H1 (cell line): ENCODE results near the gene RAB1B. TPM values are rescaled to one million over a fixed set of nuclear protein-coding genes. Genes with fewer than 3 reads are reported as not detected.

Source experiments
- FOSL1 ChIP-seq: IDR thresholded peaks from 2 replicates; pipeline ENCODE4 v1.6.1; 2011; ENCODE audit warnings: mild to moderate bottlenecking, low read depth, low read length, moderate library complexity; ENCODE audit not compliant: insufficient read depth
- HDAC2 ChIP-seq, 2 experiments: fragments of 300-600 bp in 1 of 2; sonication (generic) in 1 of 2; IDR thresholded peaks; 2 replicates each; pipeline ENCODE4 v1.6.1; 2011 to 2012; ENCODE audit warnings: low read depth in 2 of 2, low read length in 2 of 2, mild to moderate bottlenecking in 2 of 2, moderate library complexity in 2 of 2, borderline replicate concordance in 1 of 2, inconsistent platforms in 1 of 2
- NANOG ChIP-seq: IDR thresholded peaks from 2 replicates; pipeline ENCODE4 v1.6.1; 2011; ENCODE audit warnings: low read length, low read depth, mild to moderate bottlenecking, inconsistent platforms; ENCODE audit not compliant: insufficient read depth, poor library complexity, severe bottlenecking
- RXRA ChIP-seq: IDR thresholded peaks from 2 replicates; pipeline ENCODE4 v1.6.1; 2011; ENCODE audit warnings: low read depth, mild to moderate bottlenecking, low read length, moderate library complexity; ENCODE audit not compliant: insufficient read depth
- SIRT6 ChIP-seq: IDR thresholded peaks from one replicate; pipeline ENCODE4 v1.7.1; 2012; ENCODE audit warnings: low read length, inconsistent platforms
- TCF12 ChIP-seq: IDR thresholded peaks from 2 replicates; pipeline ENCODE4 v1.6.1; 2011; ENCODE audit warnings: low read depth, mild to moderate bottlenecking, low read length
- polyA plus RNA-seq, 7 experiments: library from polyadenylated mRNA; depleted of rRNA in 3 of 7; stranded (reverse) in 5 of 7; unstranded in 2 of 7; fragments of >200 nt in 5 of 7; fragments of 200-250 nt in 2 of 7; gene quantifications; 1 replicate in 5 of 7; 2 replicates in 1 of 7; 4 replicates in 1 of 7; pipeline versions ENCODE4 v1.2.1 to v1.2.3, GENCODE V29; 2011 to 2013; ENCODE audit warnings: missing spikeins in 2 of 7, mixed read lengths in 2 of 7
- total RNA-seq: library from RNA; stranded (reverse); fragmentation: NEBNext Ultra II Directional; extraction: Animal tissue kit (Norgen Biotek cat#: 25700); gene quantifications from 2 replicates; pipeline ENCODE4 v1.2.1, GENCODE V29; 2021
- TF ChIP-seq, protein P1 (sequence below): IDR thresholded peaks from 2 replicates; pipeline ENCODE4 v1.6.1; 2011; ENCODE audit warnings: low read length, improper control_type of control experiment
- TF ChIP-seq, protein P2 (sequence below): fragments of 300-600 bp; sonication (generic); IDR thresholded peaks from 2 replicates; pipeline ENCODE4 v1.7.1; 2012; ENCODE audit warnings: low read length, moderate library complexity, mild to moderate bottlenecking, inconsistent platforms; ENCODE audit not compliant: insufficient replicate concordance

Gene RAB1B
- total and polyA plus RNA-seq, 2 of the 8 experiments (the other 6 are each of a cell fraction or from before 2014, with no cell fraction given) = 100 to 217 TPM

DNA sequence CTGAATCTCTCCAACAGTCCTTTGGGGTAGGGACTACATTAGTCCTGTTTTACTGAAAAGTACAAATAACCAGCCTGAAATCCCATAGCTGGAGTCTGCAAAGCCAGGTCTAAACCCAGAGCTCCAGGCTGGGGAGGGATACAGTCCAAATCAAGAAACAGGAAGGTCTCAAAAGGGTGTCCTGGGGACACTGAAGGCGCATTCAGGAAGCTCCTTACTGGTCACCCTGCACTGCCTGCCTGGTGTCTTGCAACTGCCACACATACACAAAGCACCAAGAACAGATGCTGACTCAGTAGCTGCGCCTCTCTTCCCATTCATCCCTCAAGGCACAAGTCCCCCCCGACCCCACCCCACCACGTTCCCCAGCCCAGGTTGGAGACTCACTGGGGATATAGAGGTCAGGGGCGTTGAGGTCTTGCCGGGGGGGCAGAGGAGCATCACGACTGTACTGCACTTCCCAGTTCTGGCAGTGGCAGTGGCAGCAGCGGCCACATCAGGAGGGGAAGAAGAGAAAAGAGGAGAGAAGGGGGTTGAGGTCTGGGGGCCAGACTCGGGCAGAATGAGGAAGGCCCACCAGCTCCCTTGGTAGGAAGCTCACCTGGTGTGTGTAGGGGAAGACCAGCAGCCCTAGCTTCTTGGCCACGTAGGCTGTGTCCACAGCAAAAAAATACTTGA is 18.9 kb downstream of the RAB1B start (continued):
- TF ChIP-seq, protein P1, sequence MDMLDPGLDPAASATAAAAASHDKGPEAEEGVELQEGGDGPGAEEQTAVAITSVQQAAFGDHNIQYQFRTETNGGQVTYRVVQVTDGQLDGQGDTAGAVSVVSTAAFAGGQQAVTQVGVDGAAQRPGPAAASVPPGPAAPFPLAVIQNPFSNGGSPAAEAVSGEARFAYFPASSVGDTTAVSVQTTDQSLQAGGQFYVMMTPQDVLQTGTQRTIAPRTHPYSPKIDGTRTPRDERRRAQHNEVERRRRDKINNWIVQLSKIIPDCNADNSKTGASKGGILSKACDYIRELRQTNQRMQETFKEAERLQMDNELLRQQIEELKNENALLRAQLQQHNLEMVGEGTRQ = no peak
- TF ChIP-seq HDAC2 (IDR thresholded peaks at IDR 0.05; ENCODE audit: borderline replicate concordance in 1 of 2, low read depth in 2 of 2, low read length in 2 of 2) (no peak), RXRA (no peak), NANOG (no peak), TCF12 (no peak), FOSL1 (no peak), SIRT6 (no peak)
- TF ChIP-seq, protein P2, sequence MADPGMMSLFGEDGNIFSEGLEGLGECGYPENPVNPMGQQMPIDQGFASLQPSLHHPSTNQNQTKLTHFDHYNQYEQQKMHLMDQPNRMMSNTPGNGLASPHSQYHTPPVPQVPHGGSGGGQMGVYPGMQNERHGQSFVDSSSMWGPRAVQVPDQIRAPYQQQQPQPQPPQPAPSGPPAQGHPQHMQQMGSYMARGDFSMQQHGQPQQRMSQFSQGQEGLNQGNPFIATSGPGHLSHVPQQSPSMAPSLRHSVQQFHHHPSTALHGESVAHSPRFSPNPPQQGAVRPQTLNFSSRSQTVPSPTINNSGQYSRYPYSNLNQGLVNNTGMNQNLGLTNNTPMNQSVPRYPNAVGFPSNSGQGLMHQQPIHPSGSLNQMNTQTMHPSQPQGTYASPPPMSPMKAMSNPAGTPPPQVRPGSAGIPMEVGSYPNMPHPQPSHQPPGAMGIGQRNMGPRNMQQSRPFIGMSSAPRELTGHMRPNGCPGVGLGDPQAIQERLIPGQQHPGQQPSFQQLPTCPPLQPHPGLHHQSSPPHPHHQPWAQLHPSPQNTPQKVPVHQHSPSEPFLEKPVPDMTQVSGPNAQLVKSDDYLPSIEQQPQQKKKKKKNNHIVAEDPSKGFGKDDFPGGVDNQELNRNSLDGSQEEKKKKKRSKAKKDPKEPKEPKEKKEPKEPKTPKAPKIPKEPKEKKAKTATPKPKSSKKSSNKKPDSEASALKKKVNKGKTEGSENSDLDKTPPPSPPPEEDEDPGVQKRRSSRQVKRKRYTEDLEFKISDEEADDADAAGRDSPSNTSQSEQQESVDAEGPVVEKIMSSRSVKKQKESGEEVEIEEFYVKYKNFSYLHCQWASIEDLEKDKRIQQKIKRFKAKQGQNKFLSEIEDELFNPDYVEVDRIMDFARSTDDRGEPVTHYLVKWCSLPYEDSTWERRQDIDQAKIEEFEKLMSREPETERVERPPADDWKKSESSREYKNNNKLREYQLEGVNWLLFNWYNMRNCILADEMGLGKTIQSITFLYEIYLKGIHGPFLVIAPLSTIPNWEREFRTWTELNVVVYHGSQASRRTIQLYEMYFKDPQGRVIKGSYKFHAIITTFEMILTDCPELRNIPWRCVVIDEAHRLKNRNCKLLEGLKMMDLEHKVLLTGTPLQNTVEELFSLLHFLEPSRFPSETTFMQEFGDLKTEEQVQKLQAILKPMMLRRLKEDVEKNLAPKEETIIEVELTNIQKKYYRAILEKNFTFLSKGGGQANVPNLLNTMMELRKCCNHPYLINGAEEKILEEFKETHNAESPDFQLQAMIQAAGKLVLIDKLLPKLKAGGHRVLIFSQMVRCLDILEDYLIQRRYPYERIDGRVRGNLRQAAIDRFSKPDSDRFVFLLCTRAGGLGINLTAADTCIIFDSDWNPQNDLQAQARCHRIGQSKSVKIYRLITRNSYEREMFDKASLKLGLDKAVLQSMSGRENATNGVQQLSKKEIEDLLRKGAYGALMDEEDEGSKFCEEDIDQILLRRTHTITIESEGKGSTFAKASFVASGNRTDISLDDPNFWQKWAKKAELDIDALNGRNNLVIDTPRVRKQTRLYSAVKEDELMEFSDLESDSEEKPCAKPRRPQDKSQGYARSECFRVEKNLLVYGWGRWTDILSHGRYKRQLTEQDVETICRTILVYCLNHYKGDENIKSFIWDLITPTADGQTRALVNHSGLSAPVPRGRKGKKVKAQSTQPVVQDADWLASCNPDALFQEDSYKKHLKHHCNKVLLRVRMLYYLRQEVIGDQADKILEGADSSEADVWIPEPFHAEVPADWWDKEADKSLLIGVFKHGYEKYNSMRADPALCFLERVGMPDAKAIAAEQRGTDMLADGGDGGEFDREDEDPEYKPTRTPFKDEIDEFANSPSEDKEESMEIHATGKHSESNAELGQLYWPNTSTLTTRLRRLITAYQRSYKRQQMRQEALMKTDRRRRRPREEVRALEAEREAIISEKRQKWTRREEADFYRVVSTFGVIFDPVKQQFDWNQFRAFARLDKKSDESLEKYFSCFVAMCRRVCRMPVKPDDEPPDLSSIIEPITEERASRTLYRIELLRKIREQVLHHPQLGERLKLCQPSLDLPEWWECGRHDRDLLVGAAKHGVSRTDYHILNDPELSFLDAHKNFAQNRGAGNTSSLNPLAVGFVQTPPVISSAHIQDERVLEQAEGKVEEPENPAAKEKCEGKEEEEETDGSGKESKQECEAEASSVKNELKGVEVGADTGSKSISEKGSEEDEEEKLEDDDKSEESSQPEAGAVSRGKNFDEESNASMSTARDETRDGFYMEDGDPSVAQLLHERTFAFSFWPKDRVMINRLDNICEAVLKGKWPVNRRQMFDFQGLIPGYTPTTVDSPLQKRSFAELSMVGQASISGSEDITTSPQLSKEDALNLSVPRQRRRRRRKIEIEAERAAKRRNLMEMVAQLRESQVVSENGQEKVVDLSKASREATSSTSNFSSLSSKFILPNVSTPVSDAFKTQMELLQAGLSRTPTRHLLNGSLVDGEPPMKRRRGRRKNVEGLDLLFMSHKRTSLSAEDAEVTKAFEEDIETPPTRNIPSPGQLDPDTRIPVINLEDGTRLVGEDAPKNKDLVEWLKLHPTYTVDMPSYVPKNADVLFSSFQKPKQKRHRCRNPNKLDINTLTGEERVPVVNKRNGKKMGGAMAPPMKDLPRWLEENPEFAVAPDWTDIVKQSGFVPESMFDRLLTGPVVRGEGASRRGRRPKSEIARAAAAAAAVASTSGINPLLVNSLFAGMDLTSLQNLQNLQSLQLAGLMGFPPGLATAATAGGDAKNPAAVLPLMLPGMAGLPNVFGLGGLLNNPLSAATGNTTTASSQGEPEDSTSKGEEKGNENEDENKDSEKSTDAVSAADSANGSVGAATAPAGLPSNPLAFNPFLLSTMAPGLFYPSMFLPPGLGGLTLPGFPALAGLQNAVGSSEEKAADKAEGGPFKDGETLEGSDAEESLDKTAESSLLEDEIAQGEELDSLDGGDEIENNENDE = no peak
